Glomerular visceral epithelial cell (primary cell): ENCODE results near the gene PKDREJ.
A peak's percentile ranks its signal among the peaks of the same experiment; 100 is the strongest.

Source experiments
- DNase-seq: peaks from one replicate; pipeline ENCODE4 v3.0.0-alpha.2; 2016; ENCODE audit errors: extremely low spot score

The PKDREJ gene

GRCh38 chr22:46288846-46289243, 25.7 kb upstream of the PKDREJ start:
- DNase-seq: no peak

- no peak for DNase-seq
Observed at GRCh38 chr22:46287873-46288751, 25.0 kb upstream of the PKDREJ start.

- no peak for DNase-seq
Observed at GRCh38 chr22:46286941-46287872, 24.1 kb upstream of the PKDREJ start.

- no peak for DNase-seq
Observed at GRCh38 chr22:46286006-46286405, 22.9 kb upstream of the PKDREJ start.

- DNase-seq: no peak
Observed at GRCh38 chr22:46281866-46282678, 18.9 kb upstream of the PKDREJ start.

GRCh38 chr22:46280999-46281623, 18.0 kb upstream of the PKDREJ start:
- no peak for DNase-seq

- no peak for DNase-seq
Observed at GRCh38 chr22:46280063-46280817, 17.1 kb upstream of the PKDREJ start.

- DNase-seq: no peak
Observed at GRCh38 chr22:46278656-46279645, 15.8 kb upstream of the PKDREJ start.

- no peak for DNase-seq
Observed at GRCh38 chr22:46276563-46276962, 13.4 kb upstream of the PKDREJ start.

- DNase-seq: no peak
Observed at GRCh38 chr22:46275455-46276122, 12.4 kb upstream of the PKDREJ start.

GRCh38 chr22:46274381-46274780, 11.2 kb upstream of the PKDREJ start:
- DNase-seq: no peak

- DNase-seq: no peak
Observed at GRCh38 chr22:46273432-46274148, 10.4 kb upstream of the PKDREJ start.

- no peak for DNase-seq
Observed at GRCh38 chr22:46272762-46273431, 9.8 kb upstream of the PKDREJ start.

- no peak for DNase-seq
Observed at GRCh38 chr22:46272196-46272595, 9.1 kb upstream of the PKDREJ start.

- DNase-seq: no peak
Observed at GRCh38 chr22:46269564-46269963, 6.4 kb upstream of the PKDREJ start.

GRCh38 chr22:46267431-46268279, 4.5 kb upstream of the PKDREJ start, which contains the start of gene TTC38:
Gene TTC38, plus strand, starts transcription at chr22:46268008. Its CDS starts 32 bp downstream, at chr22:46268040.
- DNase-seq: peak; percentile 85
